Fibroblast of skin of left biceps (primary cell): ENCODE results near the gene FARS2.
"Not testable (repeated sequence)": the region's sequence is repeated elsewhere in the genome, so short reads cannot be mapped to it uniquely, and the experiment has no call there.

Experiments used
- DNase-seq, 2 experiments: peaks; one replicate each; pipeline ENCODE4 v3.0.0-alpha.2; 2013; ENCODE audit warnings: low read depth in 2 of 2

Gene FARS2

GRCh38 chr6:5665667-5666066 lies 404.4 kb downstream of the FARS2 start:
- no peak for DNase-seq

GRCh38 chr6:5666695-5667094 lies 405.4 kb downstream of the FARS2 start:
- DNase-seq = no peak

DNA sequence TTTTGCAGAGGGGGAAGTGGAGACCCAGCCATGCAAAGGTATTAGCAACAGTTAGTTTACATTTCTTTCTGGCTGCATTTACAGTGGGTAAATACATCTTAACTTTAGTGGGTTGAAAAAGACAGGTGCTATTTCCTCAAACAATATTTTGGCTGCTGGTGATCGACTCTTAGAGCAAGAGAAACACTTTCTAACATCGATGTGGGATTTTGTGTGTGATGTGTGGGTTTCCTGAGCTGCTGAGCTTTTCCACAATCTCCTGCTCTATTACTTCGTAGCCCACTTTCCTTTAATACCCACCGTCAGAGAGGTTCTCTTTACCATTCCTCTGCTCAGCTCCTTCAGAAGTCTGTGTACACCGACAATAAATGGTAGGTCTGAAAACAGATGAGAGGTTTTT lies 406.4 kb downstream of the FARS2 start:
- no peak for DNase-seq

- no peak for DNase-seq
These were observed 409.1 kb downstream of the FARS2 start for GRCh38 chr6:5670381-5670780.

DNA sequence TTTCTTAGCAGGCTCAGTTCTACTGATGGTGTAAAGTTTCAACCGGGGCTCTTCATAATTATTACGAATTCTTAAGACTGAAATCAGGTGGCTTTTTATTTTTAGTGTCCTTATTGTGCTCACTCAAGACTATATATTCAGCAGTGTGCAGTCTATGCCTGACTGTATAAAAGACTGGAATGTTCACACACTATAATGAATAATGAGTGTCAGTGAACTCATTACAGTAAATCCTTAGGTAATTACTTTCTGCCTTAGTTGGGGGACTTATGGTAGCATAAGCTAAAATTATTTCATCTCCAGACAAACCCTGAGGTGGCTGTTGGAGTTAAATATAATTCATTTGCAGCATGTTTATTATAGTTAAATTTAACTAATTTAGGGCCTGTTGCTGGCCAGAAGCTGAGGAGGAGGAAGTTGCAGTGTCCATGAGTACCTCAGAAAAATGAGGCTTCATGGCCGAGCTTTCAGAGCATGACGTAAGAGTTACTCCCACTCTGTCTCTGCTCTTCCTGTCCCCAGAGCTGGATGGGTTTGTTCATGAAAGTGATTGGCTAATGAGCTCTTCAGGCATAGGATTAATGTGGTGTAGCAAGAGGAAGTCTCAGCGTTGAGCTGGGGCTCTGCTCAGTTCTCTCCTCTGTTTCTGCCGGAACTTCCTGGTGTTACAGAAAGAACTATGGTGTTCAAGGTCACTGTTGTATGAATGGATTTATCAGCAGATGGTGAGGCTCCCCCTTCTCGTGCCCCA lies 409.7 kb downstream of the FARS2 start:
- DNase-seq = no peak

DNA sequence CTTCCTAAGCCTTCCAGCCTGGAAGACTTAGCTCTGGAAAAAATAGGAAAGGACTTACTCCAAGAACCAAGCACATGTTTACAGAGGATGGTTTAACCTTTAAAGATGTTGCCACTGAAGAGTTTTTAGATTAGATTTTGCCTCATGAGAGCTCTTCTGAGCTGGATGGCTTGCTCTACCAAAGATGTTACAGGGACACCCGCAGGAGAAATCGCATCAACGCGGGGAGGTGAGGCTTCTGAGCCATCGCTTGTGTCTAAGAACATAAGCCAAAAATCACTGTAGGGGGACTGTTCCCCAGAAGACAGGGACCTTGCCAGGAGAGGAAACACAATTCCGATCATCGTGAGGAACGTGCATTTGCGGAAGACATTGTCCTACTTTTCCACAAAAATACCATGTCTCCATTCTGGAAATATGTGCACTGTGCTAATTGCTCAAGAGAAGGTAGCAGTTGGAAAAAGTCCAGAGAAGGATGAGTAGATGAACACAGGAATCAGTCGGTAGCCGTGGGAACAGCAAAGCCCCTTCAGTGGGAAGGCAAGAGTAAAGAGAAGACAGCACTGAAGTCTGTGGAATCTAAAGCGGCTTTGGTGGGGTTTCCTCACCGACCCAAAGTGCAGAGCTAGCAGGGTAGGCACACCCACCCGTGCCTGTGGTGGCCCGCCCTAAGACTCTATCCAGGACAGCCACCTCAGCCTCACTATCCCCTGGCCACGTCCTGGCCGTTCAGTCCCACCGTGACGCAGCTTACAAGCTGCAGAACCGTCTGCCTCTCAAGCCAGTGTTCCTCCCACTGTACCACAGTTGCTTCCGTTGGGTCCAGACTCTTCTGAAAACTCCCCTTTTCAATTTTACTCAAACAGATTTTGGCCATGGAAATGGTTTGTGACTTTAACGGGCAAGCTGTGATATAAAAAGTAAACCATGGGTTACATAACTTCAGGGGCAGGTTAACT lies 410.6 kb downstream of the FARS2 start:
- DNase-seq = no peak

GRCh38 chr6:5672581-5673011 lies 411.3 kb downstream of the FARS2 start:
- peak; percentile 83 to 84 for DNase-seq

DNA sequence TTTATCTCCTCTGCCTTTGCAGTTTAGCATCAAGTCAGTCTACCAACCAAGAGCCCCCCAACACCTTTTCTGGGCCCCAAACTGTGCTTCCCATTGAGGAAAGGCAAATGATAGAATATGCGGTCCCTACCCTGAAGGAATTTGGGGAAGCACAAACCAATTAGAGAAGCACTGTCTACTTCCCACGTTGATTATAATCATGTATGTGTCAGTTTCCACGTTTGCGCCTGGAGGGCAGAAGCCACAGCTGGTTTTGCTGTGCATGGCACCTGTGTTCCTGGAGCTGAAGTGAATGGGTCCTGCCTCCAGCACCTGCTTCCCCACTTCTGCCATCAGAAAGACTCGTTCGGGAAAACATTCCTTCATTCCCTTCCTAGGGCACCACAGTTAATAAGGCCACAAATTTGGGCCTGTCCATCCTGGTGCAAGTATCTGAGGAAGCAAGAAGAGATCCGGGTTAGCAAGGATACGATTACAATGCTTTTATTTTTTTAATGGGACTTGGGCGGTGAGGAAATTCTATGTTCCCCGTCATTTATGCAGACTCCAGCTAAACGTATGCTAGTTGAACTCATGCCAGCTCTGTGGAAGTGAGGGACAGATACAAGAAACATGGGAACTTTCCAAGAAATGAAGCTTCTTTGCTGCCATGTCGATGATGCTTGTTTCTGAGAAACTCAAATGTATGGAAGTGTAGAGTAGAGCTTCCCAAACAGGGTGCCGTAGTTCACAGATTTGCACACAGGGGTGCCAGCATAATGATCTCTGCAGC lies 411.9 kb downstream of the FARS2 start:
- no peak for DNase-seq

DNA sequence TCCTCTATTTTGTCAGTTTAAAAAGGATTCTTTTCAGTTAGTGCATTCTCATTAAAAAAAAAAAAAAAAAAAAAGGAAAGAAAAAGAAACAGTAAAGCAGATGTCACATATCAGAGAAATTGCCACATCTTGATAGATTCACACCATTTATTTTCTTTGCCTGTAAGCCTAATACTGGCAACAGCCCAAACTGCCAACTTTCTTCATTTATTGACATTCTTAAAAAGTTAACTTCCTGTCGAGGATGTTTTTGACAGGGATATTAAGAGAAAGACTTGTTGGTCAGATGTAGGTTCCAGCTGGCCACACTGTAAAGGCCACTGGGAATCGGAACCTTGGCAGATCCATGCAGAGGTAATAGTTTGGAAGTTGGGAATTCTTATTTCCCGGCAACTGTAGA lies 412.8 kb downstream of the FARS2 start:
- no peak for DNase-seq

DNA sequence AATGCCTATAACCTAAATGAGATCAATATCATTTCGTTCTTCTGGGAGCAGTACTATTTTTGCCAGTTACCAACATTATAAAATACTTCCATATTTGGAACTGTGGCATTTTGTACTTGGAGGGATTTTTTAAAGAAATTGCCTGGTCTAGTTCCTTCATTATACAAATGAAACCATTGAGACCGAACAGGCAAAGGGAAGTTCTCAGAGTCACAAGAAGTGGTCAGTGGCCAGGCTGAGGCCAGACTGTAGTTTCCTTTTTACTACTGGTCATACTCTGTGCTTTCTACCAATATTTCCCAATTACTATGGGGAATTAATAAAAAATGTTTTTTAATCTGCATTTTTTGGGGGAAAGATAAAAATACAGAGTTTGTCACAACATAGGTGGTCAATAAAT lies 413.4 kb downstream of the FARS2 start:
- no peak for DNase-seq

DNA sequence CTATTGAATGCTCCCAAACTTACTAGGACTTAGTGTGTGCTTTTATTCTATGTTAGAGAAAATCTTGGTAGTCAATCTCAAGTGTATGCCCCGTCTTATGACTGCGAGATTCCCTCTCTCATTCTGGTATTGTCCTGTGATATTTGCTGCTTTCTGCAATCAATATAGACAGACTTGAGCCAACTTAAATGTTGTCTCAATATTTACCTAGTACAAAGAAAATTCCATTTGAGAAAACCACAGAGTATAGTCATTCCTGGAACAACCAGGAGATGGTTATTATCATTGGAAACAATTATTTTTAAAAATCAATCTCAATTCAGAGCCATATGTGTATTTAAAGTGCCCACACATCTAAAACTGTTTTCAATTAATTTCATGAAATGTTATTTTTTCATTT lies 415.4 kb downstream of the FARS2 start:
- no peak for DNase-seq

- DNase-seq = no peak
These were observed 416.1 kb downstream of the FARS2 start for GRCh38 chr6:5677219-5678000.

GRCh38 chr6:5679270-5679669 lies 418.0 kb downstream of the FARS2 start:
- DNase-seq = no peak

GRCh38 chr6:5679691-5680090 lies 418.4 kb downstream of the FARS2 start:
- DNase-seq = no peak

DNA sequence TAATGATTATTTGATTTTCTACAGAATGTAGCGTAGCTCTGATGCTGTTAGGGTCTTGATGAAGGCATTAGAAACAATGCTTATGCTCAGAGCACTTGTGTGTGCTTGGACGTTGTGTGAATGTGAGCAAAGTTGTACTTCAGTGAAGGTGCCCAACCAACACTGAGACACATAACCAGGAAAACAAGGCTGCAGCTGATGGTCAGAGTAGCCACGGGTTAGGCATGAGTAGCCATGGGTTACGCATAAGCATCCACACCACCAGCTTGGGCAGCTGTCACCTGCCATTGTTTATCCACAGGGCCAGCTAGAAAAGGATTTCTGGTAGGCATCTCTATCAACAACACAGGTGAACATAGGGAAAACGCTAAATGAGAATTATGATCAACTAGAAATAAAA lies 418.8 kb downstream of the FARS2 start:
- no peak for DNase-seq

GRCh38 chr6:5681480-5681879 lies 420.2 kb downstream of the FARS2 start:
- DNase-seq = no peak

- no peak for DNase-seq
These were observed 421.2 kb downstream of the FARS2 start for GRCh38 chr6:5682530-5682929.

DNA sequence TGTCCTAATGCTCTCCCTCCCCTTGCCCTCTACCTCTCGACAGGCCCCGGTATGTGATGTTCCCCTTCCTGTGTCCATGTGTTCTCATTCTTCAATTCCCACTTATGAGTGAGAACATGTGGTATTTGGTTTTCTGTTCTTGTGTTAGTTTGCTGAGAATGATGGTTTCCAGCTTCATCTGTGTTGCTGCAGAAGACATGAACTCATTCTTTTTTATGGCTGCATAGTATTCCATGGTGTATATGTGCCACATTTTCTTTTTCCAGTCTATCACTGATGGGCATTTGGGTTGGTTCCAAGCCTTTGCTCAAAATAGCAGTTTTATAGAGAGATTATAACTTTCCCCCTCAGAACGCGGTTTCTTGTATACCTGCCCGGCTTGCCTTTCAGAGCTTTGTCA lies 422.4 kb downstream of the FARS2 start:
- not testable (repeated sequence) for DNase-seq

GRCh38 chr6:5684320-5685053 lies 423.2 kb downstream of the FARS2 start:
- DNase-seq = no peak
